Gastroesophageal sphincter (tissue), 4 donors: ENCODE measurements around the gene IFT122. TPM values are rescaled to one million over a fixed set of nuclear protein-coding genes. Genes with fewer than 3 reads are reported as not detected.

Source experiments
- ATAC-seq: fragments of 150-250 bp; one replicate; pipeline ENCODE4 v1.9.1; 2016; ENCODE audit warnings: mild to moderate bottlenecking, moderate library complexity
- H3K27ac ChIP-seq, 4 donors: fragments of 200-600 bp; sonication (generic) in 3 of 4; 1 replicate in 3 of 4; 2 replicates in 1 of 4; pipeline ENCODE4 v1.5.1; 2016 to 2019
- H3K27me3 ChIP-seq: fragments of 200-600 bp; sonication (generic); one replicate; pipeline ENCODE4 v1.5.1; 2019
- H3K36me3 ChIP-seq, 2 donors: fragments of 200-600 bp; sonication (generic); one replicate each; pipeline ENCODE4 v1.5.1; 2019; ENCODE audit warnings: control low read depth in 1 of 2
- H3K4me1 ChIP-seq, 3 donors: fragments of 200-600 bp; sonication (generic); 1 replicate in 2 of 3; 2 replicates in 1 of 3; pipeline ENCODE4 v1.5.1; 2016 to 2019; ENCODE audit warnings: control low read depth in 2 of 3
- H3K4me3 ChIP-seq, 2 donors: fragments of 200-600 bp; sonication (generic); one replicate each; pipeline ENCODE4 v1.5.1; 2019; ENCODE audit warnings: mild to moderate bottlenecking in 1 of 2, moderate library complexity in 1 of 2
- H3K9me3 ChIP-seq, 3 donors: fragments of 200-600 bp; sonication (generic); one replicate each; pipeline ENCODE4 v1.5.1; 2017 to 2019; ENCODE audit warnings: control low read depth in 2 of 3
- EP300 ChIP-seq: sonication (generic); formaldehyde crosslinking; IDR thresholded peaks from one replicate; pipeline ENCODE4 v1.6.1; 2017; ENCODE audit warnings: antibody characterized with exemption, mild to moderate bottlenecking
- POLR2A ChIP-seq, 2 donors: fragments of 450-650 bp; IDR thresholded peaks; one replicate each; pipeline ENCODE4 v1.6.1; 2017; ENCODE audit warnings: antibody characterized with exemption in 2 of 2, mild to moderate bottlenecking in 2 of 2, moderate library complexity in 1 of 2
- POLR2AphosphoS5 ChIP-seq: sonication (generic); formaldehyde crosslinking; IDR thresholded peaks from one replicate; pipeline ENCODE4 v1.6.1; 2017; ENCODE audit warnings: antibody characterized with exemption
- WGBS, 2 donors: methylation state at CpG; one replicate each; pipeline ENCODE4 v1.1.5; 2018; ENCODE audit warnings: low coverage in 1 of 2; 5-methylcytosine and 5-hydroxymethylcytosine counted together
- total RNA-seq, 4 donors: library from RNA; depleted of rRNA; stranded (reverse); fragments of >200 nt; gene quantifications; one replicate each; pipeline ENCODE4 v1.1.0, GENCODE V29; 2016
- TF ChIP-seq, protein P1 (sequence below), 4 experiments: fragments of 200-600 bp in 2 of 4; fragments of 450-650 bp in 2 of 4; sonication (generic) in 1 of 4; IDR thresholded peaks; one replicate each; pipeline ENCODE4 v1.5.1; 2017 to 2019; ENCODE audit warnings: antibody characterized with exemption in 4 of 4, mild to moderate bottlenecking in 2 of 4, moderate library complexity in 2 of 4

The IFT122 gene
- total RNA-seq, 4 donors from 2014 or later: 18.1 to 38.3 (median 26.8) TPM

DNA sequence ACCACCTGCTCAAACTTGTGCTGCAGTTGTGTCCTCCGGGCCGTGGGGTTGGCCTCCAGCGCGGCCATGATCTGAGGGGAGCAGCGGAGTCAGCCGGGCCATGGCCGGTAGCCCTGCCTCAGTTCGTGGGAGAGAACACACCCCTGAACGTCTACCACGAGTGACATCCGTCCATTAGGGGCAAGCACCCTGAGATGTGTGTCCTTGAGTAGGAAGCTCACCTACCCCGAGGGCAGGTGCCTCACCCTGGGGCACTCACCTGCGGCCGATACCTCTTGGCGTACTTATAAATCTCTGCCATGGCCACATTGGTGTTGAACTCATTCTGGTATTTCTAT, 116.3 kb downstream of the IFT122 start:
- H3K9me3 ChIP-seq: no peaks in the 10 kb centered on the region
- H3K27ac ChIP-seq: peak overlapping the region in 1 of 4 donors; percentile 24
- no CpG with 5 or more reads among the region's 15 CpGs for WGBS, 2 donors
- H3K4me3 ChIP-seq: no peak overlapping the region
- H3K36me3 ChIP-seq: peaks cover 0 to 49% of the 10 kb centered on the region in 2 donors
- no peaks in the 10 kb centered on the region for H3K27me3 ChIP-seq
- no peak for ATAC-seq
- H3K4me1 ChIP-seq: peaks cover 0 to 77% (median 28%) of the 10 kb centered on the region in 3 donors
- TF ChIP-seq EP300 (no peak), POLR2AphosphoS5 (no peak), POLR2A (IDR thresholded peaks at IDR 0.05) (no peak)

DNA sequence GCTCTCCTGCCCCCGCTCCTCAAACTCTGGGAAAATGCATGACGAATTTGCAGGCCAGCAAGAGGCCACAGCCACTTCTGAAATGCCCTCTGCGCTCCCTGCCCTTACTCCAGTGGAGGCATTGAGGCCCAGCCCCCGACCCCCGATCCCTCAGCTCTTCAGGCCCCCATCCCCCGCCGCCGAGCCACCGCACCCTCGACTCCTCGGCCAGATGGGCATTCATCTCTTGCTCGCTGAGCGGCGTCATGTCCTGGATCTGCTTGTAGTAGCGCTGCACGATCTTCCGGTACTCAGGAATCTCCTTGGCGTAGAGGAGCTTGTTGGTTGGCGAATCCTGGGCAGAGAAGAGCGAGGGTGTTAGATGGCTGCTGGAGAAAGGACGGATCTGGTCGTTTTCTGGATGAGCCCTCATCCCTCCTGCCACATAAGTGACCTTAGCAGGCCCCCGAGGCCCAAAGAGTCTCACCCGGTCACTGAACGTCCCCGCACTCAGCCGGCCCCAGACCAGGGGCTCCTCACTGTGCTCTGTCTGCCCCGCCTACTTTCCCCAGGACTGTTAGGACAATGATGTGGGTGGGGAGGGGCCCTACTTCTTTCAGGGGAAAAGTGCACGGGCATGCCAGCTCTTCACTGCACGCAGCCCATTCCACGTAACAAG, 117.0 kb downstream of the IFT122 start:
- peaks cover 0 to 54% of the 10 kb centered on the region in 2 donors for H3K36me3 ChIP-seq

DNA sequence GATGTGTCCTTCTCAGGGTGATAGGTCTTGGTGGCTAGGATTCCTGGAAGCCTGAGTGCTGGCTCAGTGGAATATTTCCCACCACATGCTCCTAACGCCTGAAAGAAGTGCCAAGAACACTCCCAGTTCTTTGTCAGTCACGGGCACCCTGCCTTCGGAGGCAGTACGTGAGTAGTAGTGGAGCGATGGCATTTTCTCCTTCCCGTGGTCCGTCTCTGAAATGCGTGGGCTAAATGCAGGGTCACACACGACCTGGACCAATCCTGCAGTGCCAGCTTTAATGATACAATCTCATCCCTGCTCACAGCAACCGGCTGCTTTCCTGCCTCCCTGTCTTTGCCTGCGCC, 117.5 kb downstream of the IFT122 start:
- 32 to 42% methylated on average over 5 to 7 of the region's 11 CpGs for WGBS, 2 donors
- Histone ChIP-seq H3K27me3 (no peaks in the 10 kb centered on the region), H3K4me1 (peaks cover 0 to 87% (median 36%) of the 10 kb centered on the region in 3 donors), H3K27ac (peak overlapping the region in 3 of 4 donors; percentile 15 to 82 (median 22)), H3K4me3 (no peak overlapping the region), H3K36me3 (peaks cover 0 to 59% of the 10 kb centered on the region in 2 donors), H3K9me3 (no peaks in the 10 kb centered on the region)
- TF ChIP-seq POLR2AphosphoS5 (peak; percentile 68), POLR2A (IDR thresholded peaks at IDR 0.05) (no peak)
- peak; percentile 26 for ATAC-seq

More for the DNA sequence above, 117.0 kb downstream of the IFT122 start:
- Histone ChIP-seq H3K9me3 (no peaks in the 10 kb centered on the region), H3K27me3 (no peaks in the 10 kb centered on the region), H3K4me1 (peaks cover 0 to 84% (median 35%) of the 10 kb centered on the region in 3 donors), H3K4me3 (no peak overlapping the region), H3K27ac (peak overlapping the region in 2 of 4 donors; percentile 45 to 82)
- ATAC-seq: no peak
- WGBS, 2 donors: 79 to 95% methylated on average over 4 to 14 of the region's 31 CpGs
- TF ChIP-seq POLR2AphosphoS5: no peak
- TF ChIP-seq, protein P1, sequence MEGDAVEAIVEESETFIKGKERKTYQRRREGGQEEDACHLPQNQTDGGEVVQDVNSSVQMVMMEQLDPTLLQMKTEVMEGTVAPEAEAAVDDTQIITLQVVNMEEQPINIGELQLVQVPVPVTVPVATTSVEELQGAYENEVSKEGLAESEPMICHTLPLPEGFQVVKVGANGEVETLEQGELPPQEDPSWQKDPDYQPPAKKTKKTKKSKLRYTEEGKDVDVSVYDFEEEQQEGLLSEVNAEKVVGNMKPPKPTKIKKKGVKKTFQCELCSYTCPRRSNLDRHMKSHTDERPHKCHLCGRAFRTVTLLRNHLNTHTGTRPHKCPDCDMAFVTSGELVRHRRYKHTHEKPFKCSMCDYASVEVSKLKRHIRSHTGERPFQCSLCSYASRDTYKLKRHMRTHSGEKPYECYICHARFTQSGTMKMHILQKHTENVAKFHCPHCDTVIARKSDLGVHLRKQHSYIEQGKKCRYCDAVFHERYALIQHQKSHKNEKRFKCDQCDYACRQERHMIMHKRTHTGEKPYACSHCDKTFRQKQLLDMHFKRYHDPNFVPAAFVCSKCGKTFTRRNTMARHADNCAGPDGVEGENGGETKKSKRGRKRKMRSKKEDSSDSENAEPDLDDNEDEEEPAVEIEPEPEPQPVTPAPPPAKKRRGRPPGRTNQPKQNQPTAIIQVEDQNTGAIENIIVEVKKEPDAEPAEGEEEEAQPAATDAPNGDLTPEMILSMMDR (IDR thresholded peaks at IDR 0.05): no peak
- TF ChIP-seq EP300: no peak
- no peak for TF ChIP-seq POLR2A (IDR thresholded peaks at IDR 0.05)

DNA sequence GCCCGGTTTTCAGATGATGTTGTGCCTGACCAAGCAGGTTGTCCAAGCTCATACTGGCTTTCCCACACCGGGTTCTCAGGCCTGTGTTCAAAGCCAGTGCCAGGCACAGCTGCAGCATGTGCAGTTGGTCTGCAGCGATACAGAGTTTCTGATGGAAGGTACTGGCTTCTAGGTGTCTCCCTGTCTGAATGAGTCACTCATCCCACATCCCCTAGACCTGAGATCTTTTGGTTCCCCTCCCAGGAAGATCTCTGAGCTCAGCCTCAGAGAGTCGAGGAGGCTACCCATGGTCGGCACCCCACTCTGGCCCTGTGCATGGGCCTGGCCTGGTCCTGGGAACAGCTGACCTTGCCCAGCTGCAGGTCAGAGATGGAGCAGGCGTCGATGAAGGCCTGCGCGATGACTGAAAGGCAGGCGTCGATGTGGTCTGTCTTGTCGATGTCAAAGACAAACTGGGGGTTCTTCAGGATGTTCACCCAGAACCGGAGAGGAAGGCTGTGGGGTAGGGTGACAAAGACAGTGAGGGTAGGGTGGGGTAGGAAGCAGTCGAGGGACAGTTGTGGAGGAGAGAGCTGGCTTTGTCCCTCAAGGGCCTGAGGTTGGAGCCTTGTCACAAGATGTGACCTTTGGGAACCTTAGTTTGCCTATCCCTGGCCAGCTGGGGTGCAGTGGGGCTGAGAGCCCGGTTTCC, 118.2 kb downstream of the IFT122 start:
- H3K4me3 ChIP-seq: no peak overlapping the region
- peaks cover 0 to 87% (median 36%) of the 10 kb centered on the region in 3 donors for H3K4me1 ChIP-seq
- no peak for TF ChIP-seq EP300
- no peak for TF ChIP-seq POLR2A (IDR thresholded peaks at IDR 0.05)
- no peak for TF ChIP-seq POLR2AphosphoS5
- TF ChIP-seq, protein P1 (IDR thresholded peaks at IDR 0.05): no peak
- no peaks in the 10 kb centered on the region for H3K9me3 ChIP-seq
- peaks cover 0 to 66% of the 10 kb centered on the region in 2 donors for H3K36me3 ChIP-seq
- no peaks in the 10 kb centered on the region for H3K27me3 ChIP-seq
- no peak for ATAC-seq
- H3K27ac ChIP-seq: peak overlapping the region in 3 of 4 donors; percentile 15 to 82 (median 22)
- 87 to 93% methylated on average over 8 to 9 of the region's 15 CpGs for WGBS, 2 donors

DNA sequence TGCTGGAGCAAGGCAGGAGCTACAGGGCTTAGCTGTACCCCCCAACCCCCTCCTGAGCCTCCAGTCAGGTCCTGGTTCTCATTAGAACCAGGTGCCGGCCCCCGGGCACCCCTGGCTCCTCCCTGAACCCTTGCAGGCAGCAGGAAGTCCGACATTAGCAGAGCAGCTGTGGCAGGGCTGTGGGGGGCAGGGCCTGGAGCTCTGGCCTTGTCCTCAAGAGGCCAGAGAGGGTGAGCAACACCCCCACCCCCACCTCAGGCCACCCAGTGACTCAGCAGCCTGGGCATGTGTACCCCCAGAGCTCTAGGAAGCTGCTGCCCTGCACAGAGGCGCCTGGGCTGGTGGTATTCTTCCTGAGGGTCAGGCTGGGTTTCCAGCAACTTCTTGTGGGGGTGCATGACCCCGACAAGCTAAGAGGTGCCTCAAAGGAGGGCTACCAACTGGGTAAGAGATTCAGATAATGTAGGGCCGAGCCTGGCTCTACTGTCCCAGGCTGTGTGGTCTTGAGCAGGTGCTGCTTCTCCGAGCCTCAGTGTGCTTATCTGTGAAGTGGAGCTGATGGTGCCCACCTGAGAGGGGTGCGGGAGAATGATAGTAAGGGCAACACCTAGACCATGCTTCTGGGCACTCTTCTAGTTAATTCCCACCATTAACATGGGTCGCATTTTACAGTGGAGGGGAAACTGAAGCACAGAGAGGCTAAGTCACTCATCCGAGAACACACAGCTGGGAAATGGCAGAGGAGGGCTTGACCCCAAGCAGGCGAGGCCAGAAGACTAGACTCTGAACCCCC, 118.9 kb downstream of the IFT122 start:
- ATAC-seq: no peak
- no peaks in the 10 kb centered on the region for H3K9me3 ChIP-seq
- peak overlapping the region in 3 of 4 donors; percentile 22 to 88 (median 82) for H3K27ac ChIP-seq
- H3K36me3 ChIP-seq: peaks cover 0 to 73% of the 10 kb centered on the region in 2 donors
- H3K4me1 ChIP-seq: peaks cover 0 to 87% (median 37%) of the 10 kb centered on the region in 3 donors
- WGBS, 2 donors: 100% methylated on average over 2 of the region's 11 CpGs; no CpG with 5 or more reads in 1 of the 2 donors
- H3K27me3 ChIP-seq: no peaks in the 10 kb centered on the region
- no peak overlapping the region for H3K4me3 ChIP-seq
- TF ChIP-seq POLR2A (IDR thresholded peaks at IDR 0.05) (no peak), POLR2AphosphoS5 (no peak), EP300 (no peak)
- TF ChIP-seq, protein P1 (IDR thresholded peaks at IDR 0.05): no peak
